ENCODE measurements around the gene TOMM7.
A peak's percentile ranks its signal among the peaks of the same experiment; 100 is the strongest.
"Not testable (repeated sequence)": the region's sequence is repeated elsewhere in the genome, so short reads cannot be mapped to it uniquely, and the experiment has no call there.

TOMM7 gene

GRCh38 chr7:22823142-22823497 lies 471 bp upstream of the TOMM7 start:
- Mint-ChIP-seq H3K4me1 (ENCODE audit: low read depth) (peaks cover 28% of the 10 kb centered on the region), H3K36me3 (ENCODE audit: low read depth) (peaks cover 3% of the 10 kb centered on the region), H3K4me3 (peak overlapping the region; percentile 96), H3K27me3 (ENCODE audit: low read depth) (peaks cover 24% of the 10 kb centered on the region), H3K27ac (peak overlapping the region; percentile 95), H3K9me3 (no peaks in the 10 kb centered on the region)
- DNase-seq (ENCODE audit: low spot score) = no peak

GRCh38 chr7:22821702-22822485 lies 755 bp downstream of the TOMM7 start:
- peak overlapping the region; percentile 96 for H3K4me3 Mint-ChIP-seq
- peaks cover 30% of the 10 kb centered on the region for H3K4me1 Mint-ChIP-seq (ENCODE audit: low read depth)
- peak overlapping the region; percentile 95 for H3K27ac Mint-ChIP-seq
- peak; percentile 12 for DNase-seq (ENCODE audit: low spot score)
- peaks cover 20% of the 10 kb centered on the region for H3K27me3 Mint-ChIP-seq (ENCODE audit: low read depth)
- H3K36me3 Mint-ChIP-seq (ENCODE audit: low read depth) = peaks cover 10% of the 10 kb centered on the region
- no peaks in the 10 kb centered on the region for H3K9me3 Mint-ChIP-seq

- Mint-ChIP-seq H3K36me3 (ENCODE audit: low read depth) (peaks cover 19% of the 10 kb centered on the region), H3K4me3 (peak overlapping the region; percentile 61), H3K27ac (no peak overlapping the region), H3K27me3 (ENCODE audit: low read depth) (peaks cover 6% of the 10 kb centered on the region), H3K4me1 (ENCODE audit: low read depth) (peaks cover 32% of the 10 kb centered on the region), H3K9me3 (no peaks in the 10 kb centered on the region)
- no peak for DNase-seq (ENCODE audit: low spot score)
Measured at GRCh38 chr7:22819476-22819875, 3.2 kb downstream of the TOMM7 start.

GRCh38 chr7:22814261-22815208 lies 8.1 kb downstream of the TOMM7 start:
- H3K27me3 Mint-ChIP-seq (ENCODE audit: low read depth) = no peaks in the 10 kb centered on the region
- H3K36me3 Mint-ChIP-seq (ENCODE audit: low read depth) = peaks cover 26% of the 10 kb centered on the region
- DNase-seq (ENCODE audit: low spot score) = no peak
- peaks cover 11% of the 10 kb centered on the region for H3K4me1 Mint-ChIP-seq (ENCODE audit: low read depth)
- no peak overlapping the region for H3K27ac Mint-ChIP-seq
- no peak overlapping the region for H3K4me3 Mint-ChIP-seq
- H3K9me3 Mint-ChIP-seq = no peaks in the 10 kb centered on the region

GRCh38 chr7:22812353-22812752 lies 10.3 kb downstream of the TOMM7 start:
- no peak for DNase-seq (ENCODE audit: low spot score)
- H3K27me3 Mint-ChIP-seq (ENCODE audit: low read depth) = peaks cover 4% of the 10 kb centered on the region
- H3K9me3 Mint-ChIP-seq = no peaks in the 10 kb centered on the region
- no peak overlapping the region for H3K4me3 Mint-ChIP-seq
- H3K4me1 Mint-ChIP-seq (ENCODE audit: low read depth) = peaks cover 4% of the 10 kb centered on the region
- H3K27ac Mint-ChIP-seq = no peak overlapping the region
- H3K36me3 Mint-ChIP-seq (ENCODE audit: low read depth) = peaks cover 20% of the 10 kb centered on the region

GRCh38 chr7:22811746-22812280 lies 10.8 kb downstream of the TOMM7 start:
- DNase-seq (ENCODE audit: low spot score) = no peak
- Mint-ChIP-seq H3K36me3 (ENCODE audit: low read depth) (peaks cover 19% of the 10 kb centered on the region), H3K4me1 (ENCODE audit: low read depth) (peaks cover 4% of the 10 kb centered on the region), H3K27ac (no peak overlapping the region), H3K4me3 (no peak overlapping the region), H3K27me3 (ENCODE audit: low read depth) (peaks cover 4% of the 10 kb centered on the region), H3K9me3 (no peaks in the 10 kb centered on the region)

GRCh38 chr7:22810843-22811242 lies 11.8 kb downstream of the TOMM7 start:
- peaks cover 4% of the 10 kb centered on the region for H3K27me3 Mint-ChIP-seq (ENCODE audit: low read depth)
- no peak overlapping the region for H3K4me3 Mint-ChIP-seq
- H3K9me3 Mint-ChIP-seq = no peaks in the 10 kb centered on the region
- peaks cover 4% of the 10 kb centered on the region for H3K4me1 Mint-ChIP-seq (ENCODE audit: low read depth)
- peaks cover 12% of the 10 kb centered on the region for H3K36me3 Mint-ChIP-seq (ENCODE audit: low read depth)
- H3K27ac Mint-ChIP-seq = peak overlapping the region; percentile 21
- no peak for DNase-seq (ENCODE audit: low spot score)

GRCh38 chr7:22809902-22810642 lies 12.6 kb downstream of the TOMM7 start:
- Mint-ChIP-seq H3K27me3 (ENCODE audit: low read depth) (peaks cover 4% of the 10 kb centered on the region), H3K9me3 (no peaks in the 10 kb centered on the region), H3K27ac (no peak overlapping the region), H3K4me3 (no peak overlapping the region), H3K36me3 (ENCODE audit: low read depth) (peaks cover 12% of the 10 kb centered on the region), H3K4me1 (ENCODE audit: low read depth) (peaks cover 4% of the 10 kb centered on the region)
- no peak for DNase-seq (ENCODE audit: low spot score)

- no peak for DNase-seq (ENCODE audit: low spot score)
- H3K27ac Mint-ChIP-seq = no peak overlapping the region
- H3K4me1 Mint-ChIP-seq (ENCODE audit: low read depth) = no peaks in the 10 kb centered on the region
- no peaks in the 10 kb centered on the region for H3K9me3 Mint-ChIP-seq
- H3K27me3 Mint-ChIP-seq (ENCODE audit: low read depth) = peaks cover 7% of the 10 kb centered on the region
- H3K4me3 Mint-ChIP-seq = no peak overlapping the region
- peaks cover 9% of the 10 kb centered on the region for H3K36me3 Mint-ChIP-seq (ENCODE audit: low read depth)
Measured at GRCh38 chr7:22808140-22808539, 14.5 kb downstream of the TOMM7 start.

GRCh38 chr7:22806752-22807151 lies 15.9 kb downstream of the TOMM7 start:
- H3K4me1 Mint-ChIP-seq (ENCODE audit: low read depth) = no peaks in the 10 kb centered on the region

GRCh38 chr7:22805227-22805626 lies 17.4 kb downstream of the TOMM7 start:
- Mint-ChIP-seq H3K27me3 (ENCODE audit: low read depth) (peaks cover 9% of the 10 kb centered on the region), H3K4me1 (ENCODE audit: low read depth) (no peaks in the 10 kb centered on the region), H3K36me3 (ENCODE audit: low read depth) (no peaks in the 10 kb centered on the region), H3K9me3 (no peaks in the 10 kb centered on the region), H3K27ac (no peak overlapping the region), H3K4me3 (no peak overlapping the region)
- no peak for DNase-seq (ENCODE audit: low spot score)

More at GRCh38 chr7:22806752-22807151, 15.9 kb downstream of the TOMM7 start:
- DNase-seq (ENCODE audit: low spot score) = no peak
- peaks cover 9% of the 10 kb centered on the region for H3K27me3 Mint-ChIP-seq (ENCODE audit: low read depth)
- H3K36me3 Mint-ChIP-seq (ENCODE audit: low read depth) = no peaks in the 10 kb centered on the region
- H3K4me3 Mint-ChIP-seq = no peak overlapping the region
- H3K9me3 Mint-ChIP-seq = no peaks in the 10 kb centered on the region
- no peak overlapping the region for H3K27ac Mint-ChIP-seq

GRCh38 chr7:22802831-22803230 lies 19.8 kb downstream of the TOMM7 start:
- DNase-seq (ENCODE audit: low spot score); H3K9me3 Mint-ChIP-seq; H3K27ac Mint-ChIP-seq; H3K27me3 Mint-ChIP-seq (ENCODE audit: low read depth); H3K4me3 Mint-ChIP-seq; H3K36me3 Mint-ChIP-seq (ENCODE audit: low read depth); H3K4me1 Mint-ChIP-seq (ENCODE audit: low read depth): not testable (repeated sequence)

GRCh38 chr7:22802426-22802825 lies 20.2 kb downstream of the TOMM7 start:
- H3K4me1 Mint-ChIP-seq (ENCODE audit: low read depth) = no peaks in the 10 kb centered on the region
- no peak for DNase-seq (ENCODE audit: low spot score)

More at GRCh38 chr7:22802426-22802825, 20.2 kb downstream of the TOMM7 start:
- no peak overlapping the region for H3K27ac Mint-ChIP-seq
- no peaks in the 10 kb centered on the region for H3K9me3 Mint-ChIP-seq
- peaks cover 5% of the 10 kb centered on the region for H3K27me3 Mint-ChIP-seq (ENCODE audit: low read depth)
- H3K36me3 Mint-ChIP-seq (ENCODE audit: low read depth) = no peaks in the 10 kb centered on the region
- no peak overlapping the region for H3K4me3 Mint-ChIP-seq

Data from T-helper 2 cell treated with Interferon-gamma antibody and Interleukin-4, amounts not matched to agents 5 μg/mL and 100 μg/mL, for 36 hours (primary cell).